ENCODE measurements around the gene ZNG1A.
"Not testable (repeated sequence)": the region's sequence is repeated elsewhere in the genome, so short reads cannot be mapped to it uniquely, and the experiment has no call there.

DNA sequence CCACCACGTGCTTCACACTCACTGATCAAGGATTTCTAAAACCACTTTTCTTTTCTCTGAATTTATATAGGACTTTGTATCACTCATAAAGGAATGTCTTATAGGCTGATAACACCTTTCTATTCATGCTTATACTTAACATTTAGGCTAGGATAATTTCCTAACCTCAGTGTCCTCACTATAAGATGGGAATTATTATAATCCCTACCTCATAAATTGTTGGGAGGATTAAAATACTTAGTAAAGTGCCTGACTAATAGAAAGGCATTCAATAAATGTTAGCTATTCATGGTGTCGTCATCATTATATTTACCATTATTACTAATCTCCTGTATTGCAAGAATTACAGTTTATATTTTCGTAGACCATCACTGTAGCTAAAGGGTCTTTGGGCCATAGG, 102.5 kb downstream of the ZNG1A start:
- TF ChIP-seq, protein P1, sequence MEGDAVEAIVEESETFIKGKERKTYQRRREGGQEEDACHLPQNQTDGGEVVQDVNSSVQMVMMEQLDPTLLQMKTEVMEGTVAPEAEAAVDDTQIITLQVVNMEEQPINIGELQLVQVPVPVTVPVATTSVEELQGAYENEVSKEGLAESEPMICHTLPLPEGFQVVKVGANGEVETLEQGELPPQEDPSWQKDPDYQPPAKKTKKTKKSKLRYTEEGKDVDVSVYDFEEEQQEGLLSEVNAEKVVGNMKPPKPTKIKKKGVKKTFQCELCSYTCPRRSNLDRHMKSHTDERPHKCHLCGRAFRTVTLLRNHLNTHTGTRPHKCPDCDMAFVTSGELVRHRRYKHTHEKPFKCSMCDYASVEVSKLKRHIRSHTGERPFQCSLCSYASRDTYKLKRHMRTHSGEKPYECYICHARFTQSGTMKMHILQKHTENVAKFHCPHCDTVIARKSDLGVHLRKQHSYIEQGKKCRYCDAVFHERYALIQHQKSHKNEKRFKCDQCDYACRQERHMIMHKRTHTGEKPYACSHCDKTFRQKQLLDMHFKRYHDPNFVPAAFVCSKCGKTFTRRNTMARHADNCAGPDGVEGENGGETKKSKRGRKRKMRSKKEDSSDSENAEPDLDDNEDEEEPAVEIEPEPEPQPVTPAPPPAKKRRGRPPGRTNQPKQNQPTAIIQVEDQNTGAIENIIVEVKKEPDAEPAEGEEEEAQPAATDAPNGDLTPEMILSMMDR (IDR thresholded peaks at IDR 0.05): not testable (repeated sequence)
- not testable (repeated sequence) for TF ChIP-seq POLR2AphosphoS5 (IDR thresholded peaks at IDR 0.05)
